ENCODE results near the gene GNRH2.

The GNRH2 gene

DNA sequence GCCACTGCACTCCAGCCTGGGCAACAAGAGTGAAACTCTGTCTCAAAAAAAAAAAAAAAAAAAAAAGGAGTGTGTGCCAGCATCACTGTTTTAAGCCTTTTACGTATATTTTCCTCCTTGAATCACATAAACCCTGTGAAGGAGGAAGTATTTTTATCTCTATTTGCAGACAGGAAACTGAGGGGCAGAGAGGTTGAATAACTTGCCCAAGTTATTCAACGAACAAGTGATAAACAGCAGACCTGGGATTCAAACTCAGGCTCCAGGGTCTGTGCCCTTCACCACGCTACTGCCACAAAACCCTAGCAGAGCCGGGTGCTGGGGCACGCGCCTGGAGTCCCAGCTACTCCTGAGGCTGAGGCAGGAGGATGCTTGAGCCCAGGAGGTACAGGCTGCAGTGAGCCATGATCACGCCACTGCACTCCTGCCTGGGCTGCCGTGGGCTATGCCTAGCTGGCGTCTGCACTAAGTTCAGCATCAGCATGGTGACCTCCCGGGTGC, 50.5 kb downstream of the GNRH2 start:
- no peak overlapping the region for H2AFZ ChIP-seq (ENCODE audit: low read depth)

DNA sequence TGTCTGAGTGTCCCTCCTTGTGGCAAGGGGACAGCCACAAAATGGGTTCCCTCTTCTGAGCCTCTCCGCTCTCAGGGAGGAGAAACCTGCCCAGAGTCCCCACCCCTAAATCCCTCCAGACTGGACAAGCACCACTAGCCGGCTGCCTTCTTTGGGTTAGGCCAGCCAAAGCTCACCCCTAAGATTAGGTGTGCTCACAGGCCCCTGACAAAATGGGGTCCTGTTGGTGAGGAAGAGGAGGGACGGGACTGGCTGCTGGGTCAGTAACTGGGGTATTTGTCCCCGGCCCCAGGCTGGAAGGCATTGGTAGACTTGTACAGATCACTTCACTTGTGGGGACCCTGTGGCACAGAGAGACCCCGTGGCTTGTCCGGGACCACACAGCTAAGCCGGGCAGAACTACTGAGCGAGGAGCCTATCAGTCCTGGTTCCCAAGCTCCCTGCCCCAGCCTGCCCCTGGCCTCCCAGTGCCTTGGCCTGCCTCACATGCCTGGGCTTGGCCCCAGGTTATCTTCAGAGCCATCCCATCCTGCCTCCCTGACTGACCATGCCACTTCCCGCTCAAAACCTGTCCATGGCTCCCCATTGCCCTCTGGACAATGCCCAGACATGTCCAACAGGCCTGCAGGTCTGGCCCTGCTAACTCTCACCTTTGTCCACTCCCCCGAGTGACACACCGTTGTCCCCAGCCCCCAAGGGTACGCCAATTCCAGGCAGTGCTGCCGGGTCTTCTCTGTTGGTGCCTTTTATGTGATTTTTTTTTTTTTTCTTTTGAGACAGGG, 51.6 kb downstream of the GNRH2 start:
- no peak overlapping the region for H3K9ac ChIP-seq
- H3K79me2 ChIP-seq (ENCODE audit: insufficient read depth, low read depth), result no peaks in the 10 kb centered on the region
- H3K36me3 ChIP-seq (ENCODE audit: insufficient read depth), result no peaks in the 10 kb centered on the region
- H3K4me3 ChIP-seq (IDR thresholded peaks at IDR 0.05; ENCODE audit: insufficient read depth, low read depth, low read length), result no peak overlapping the region
- no peaks in the 10 kb centered on the region for H4K20me1 ChIP-seq (ENCODE audit: insufficient read depth)
- no peak overlapping the region for H3K27ac ChIP-seq
- TF ChIP-seq, protein P1, sequence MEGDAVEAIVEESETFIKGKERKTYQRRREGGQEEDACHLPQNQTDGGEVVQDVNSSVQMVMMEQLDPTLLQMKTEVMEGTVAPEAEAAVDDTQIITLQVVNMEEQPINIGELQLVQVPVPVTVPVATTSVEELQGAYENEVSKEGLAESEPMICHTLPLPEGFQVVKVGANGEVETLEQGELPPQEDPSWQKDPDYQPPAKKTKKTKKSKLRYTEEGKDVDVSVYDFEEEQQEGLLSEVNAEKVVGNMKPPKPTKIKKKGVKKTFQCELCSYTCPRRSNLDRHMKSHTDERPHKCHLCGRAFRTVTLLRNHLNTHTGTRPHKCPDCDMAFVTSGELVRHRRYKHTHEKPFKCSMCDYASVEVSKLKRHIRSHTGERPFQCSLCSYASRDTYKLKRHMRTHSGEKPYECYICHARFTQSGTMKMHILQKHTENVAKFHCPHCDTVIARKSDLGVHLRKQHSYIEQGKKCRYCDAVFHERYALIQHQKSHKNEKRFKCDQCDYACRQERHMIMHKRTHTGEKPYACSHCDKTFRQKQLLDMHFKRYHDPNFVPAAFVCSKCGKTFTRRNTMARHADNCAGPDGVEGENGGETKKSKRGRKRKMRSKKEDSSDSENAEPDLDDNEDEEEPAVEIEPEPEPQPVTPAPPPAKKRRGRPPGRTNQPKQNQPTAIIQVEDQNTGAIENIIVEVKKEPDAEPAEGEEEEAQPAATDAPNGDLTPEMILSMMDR (conservative IDR thresholded peaks at IDR 0.05; ENCODE audit: low read depth, low read length), result no peak
- H3K27me3 ChIP-seq (ENCODE audit: insufficient read depth, low read depth), result no peaks in the 10 kb centered on the region
- H3K4me2 ChIP-seq, result no peak overlapping the region
- no peaks in the 10 kb centered on the region for H3K4me1 ChIP-seq (ENCODE audit: low read depth, poor library complexity, severe bottlenecking)
- H2AFZ ChIP-seq (ENCODE audit: low read depth), result no peak overlapping the region

More for the DNA sequence above, 50.5 kb downstream of the GNRH2 start:
- Histone ChIP-seq H3K4me2 (no peak overlapping the region), H3K9ac (no peak overlapping the region), H3K27ac (no peak overlapping the region), H3K36me3 (ENCODE audit: insufficient read depth) (no peaks in the 10 kb centered on the region), H3K79me2 (ENCODE audit: insufficient read depth, low read depth) (no peaks in the 10 kb centered on the region), H3K27me3 (ENCODE audit: insufficient read depth, low read depth) (no peaks in the 10 kb centered on the region), H3K4me1 (ENCODE audit: low read depth, poor library complexity, severe bottlenecking) (no peaks in the 10 kb centered on the region), H4K20me1 (ENCODE audit: insufficient read depth) (no peaks in the 10 kb centered on the region), H3K4me3 (IDR thresholded peaks at IDR 0.05; ENCODE audit: insufficient read depth, low read depth, low read length) (no peak overlapping the region)
- TF ChIP-seq, protein P1 (conservative IDR thresholded peaks at IDR 0.05; ENCODE audit: low read depth, low read length), result no peak
